ENCODE data around the gene TMEM33.
"Not testable (repeated sequence)": the region's sequence is repeated elsewhere in the genome, so short reads cannot be mapped to it uniquely, and the experiment has no call there.

Gene TMEM33

GRCh38 chr4:41912546-41912945, 22.7 kb upstream of the TMEM33 start:
- Histone ChIP-seq H3K27me3 (replicated peaks; ENCODE audit: control insufficient read depth, insufficient read depth, low read length, poor library complexity, severe bottlenecking) (no peaks in the 10 kb centered on the region), H3K9me3 (ENCODE audit: control insufficient read depth, low read length) (no peaks in the 10 kb centered on the region), H3K4me1 (ENCODE audit: control insufficient read depth, insufficient read depth, low read length, poor library complexity, severe bottlenecking) (no peaks in the 10 kb centered on the region), H3K36me3 (ENCODE audit: control insufficient read depth, insufficient read depth, low read length) (no peaks in the 10 kb centered on the region), H3K27ac (ENCODE audit: insufficient read depth, low read length, poor library complexity, severe bottlenecking) (no peak overlapping the region), H3K4me3 (ENCODE audit: insufficient read depth, low read depth, low read length, poor library complexity, severe bottlenecking) (no peak overlapping the region)
- no peak for DNase-seq

DNA sequence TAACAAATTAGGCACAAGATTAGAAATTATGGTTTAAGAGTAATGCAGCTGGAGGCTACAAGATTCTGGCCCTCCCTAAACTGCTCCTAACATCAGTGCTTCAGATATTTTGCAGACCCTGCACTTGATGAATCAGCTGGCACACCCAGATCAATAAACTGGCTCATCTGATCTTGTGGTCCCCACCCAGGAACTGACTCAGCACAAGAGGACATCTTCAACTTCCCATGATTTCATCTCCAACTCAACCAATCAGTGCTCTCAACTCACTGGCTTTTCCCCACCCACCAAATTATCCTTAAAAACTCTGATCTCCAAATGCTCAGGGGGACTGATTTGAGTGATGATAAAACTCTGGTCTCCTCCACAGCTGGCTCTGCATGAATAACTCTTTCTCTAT, 21.7 kb upstream of the TMEM33 start:
- H3K27me3 ChIP-seq (replicated peaks; ENCODE audit: control insufficient read depth, insufficient read depth, low read length, poor library complexity, severe bottlenecking) = no peaks in the 10 kb centered on the region
- no peaks in the 10 kb centered on the region for H3K9me3 ChIP-seq (ENCODE audit: control insufficient read depth, low read length)
- H3K4me3 ChIP-seq (ENCODE audit: insufficient read depth, low read depth, low read length, poor library complexity, severe bottlenecking) = no peak overlapping the region
- no peaks in the 10 kb centered on the region for H3K4me1 ChIP-seq (ENCODE audit: control insufficient read depth, insufficient read depth, low read length, poor library complexity, severe bottlenecking)
- H3K36me3 ChIP-seq (ENCODE audit: control insufficient read depth, insufficient read depth, low read length) = no peaks in the 10 kb centered on the region
- DNase-seq = no peak
- no peak overlapping the region for H3K27ac ChIP-seq (ENCODE audit: insufficient read depth, low read length, poor library complexity, severe bottlenecking)

DNA sequence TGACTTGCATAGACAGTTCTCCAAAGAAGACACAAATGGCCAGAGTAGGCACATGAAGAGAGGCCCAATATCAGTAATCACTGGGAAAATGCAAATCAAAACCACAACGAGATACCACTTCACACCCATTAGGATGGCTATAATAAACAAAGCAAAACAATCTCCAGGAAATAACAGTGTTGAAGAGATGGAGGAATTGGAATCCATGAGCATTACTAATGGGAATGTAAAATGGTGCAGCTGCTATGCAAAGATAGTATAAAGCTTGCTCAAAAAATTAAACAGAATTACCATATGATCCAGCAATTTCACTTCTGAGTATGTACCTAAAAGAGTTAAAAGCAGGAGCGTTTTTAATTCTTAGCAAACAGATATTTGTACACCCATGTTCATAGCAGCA, 17.0 kb upstream of the TMEM33 start:
- DNase-seq = no peak
- H3K4me1 ChIP-seq (ENCODE audit: control insufficient read depth, insufficient read depth, low read length, poor library complexity, severe bottlenecking) = no peaks in the 10 kb centered on the region
- no peaks in the 10 kb centered on the region for H3K36me3 ChIP-seq (ENCODE audit: control insufficient read depth, insufficient read depth, low read length)
- no peak overlapping the region for H3K27ac ChIP-seq (ENCODE audit: insufficient read depth, low read length, poor library complexity, severe bottlenecking)
- no peaks in the 10 kb centered on the region for H3K9me3 ChIP-seq (ENCODE audit: control insufficient read depth, low read length)
- no peak overlapping the region for H3K4me3 ChIP-seq (ENCODE audit: insufficient read depth, low read depth, low read length, poor library complexity, severe bottlenecking)
- no peaks in the 10 kb centered on the region for H3K27me3 ChIP-seq (replicated peaks; ENCODE audit: control insufficient read depth, insufficient read depth, low read length, poor library complexity, severe bottlenecking)

GRCh38 chr4:41920416-41920815, 14.8 kb upstream of the TMEM33 start:
- H3K27ac ChIP-seq (ENCODE audit: insufficient read depth, low read length, poor library complexity, severe bottlenecking); H3K4me3 ChIP-seq (ENCODE audit: insufficient read depth, low read depth, low read length, poor library complexity, severe bottlenecking); H3K4me1 ChIP-seq (ENCODE audit: control insufficient read depth, insufficient read depth, low read length, poor library complexity, severe bottlenecking); DNase-seq; H3K36me3 ChIP-seq (ENCODE audit: control insufficient read depth, insufficient read depth, low read length); H3K9me3 ChIP-seq (ENCODE audit: control insufficient read depth, low read length); H3K27me3 ChIP-seq (replicated peaks; ENCODE audit: control insufficient read depth, insufficient read depth, low read length, poor library complexity, severe bottlenecking): not testable (repeated sequence)

DNA sequence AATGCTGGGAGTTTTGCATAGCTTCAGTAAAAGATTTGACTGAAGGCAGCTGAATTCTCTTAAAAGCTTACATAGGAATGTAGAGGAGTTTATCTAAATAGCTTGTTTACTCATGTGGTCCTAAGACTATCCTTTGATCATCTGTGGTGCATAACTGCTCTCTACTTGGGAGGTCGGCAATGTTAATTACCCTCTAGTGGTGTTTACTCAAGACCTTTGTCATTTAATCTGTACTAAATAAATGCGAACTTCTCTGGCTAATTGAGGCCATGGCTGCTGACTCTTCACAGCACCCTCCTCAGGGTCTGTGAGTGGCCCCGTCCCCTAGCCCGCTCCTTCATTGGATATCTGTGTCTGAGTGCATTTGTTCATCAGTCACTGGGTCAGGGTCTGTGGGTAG, 13.8 kb upstream of the TMEM33 start:
- Histone ChIP-seq H3K27me3 (replicated peaks; ENCODE audit: control insufficient read depth, insufficient read depth, low read length, poor library complexity, severe bottlenecking) (no peaks in the 10 kb centered on the region), H3K27ac (ENCODE audit: insufficient read depth, low read length, poor library complexity, severe bottlenecking) (no peak overlapping the region), H3K36me3 (ENCODE audit: control insufficient read depth, insufficient read depth, low read length) (no peaks in the 10 kb centered on the region), H3K4me3 (ENCODE audit: insufficient read depth, low read depth, low read length, poor library complexity, severe bottlenecking) (no peak overlapping the region), H3K9me3 (ENCODE audit: control insufficient read depth, low read length) (no peaks in the 10 kb centered on the region), H3K4me1 (ENCODE audit: control insufficient read depth, insufficient read depth, low read length, poor library complexity, severe bottlenecking) (no peaks in the 10 kb centered on the region)
- no peak for DNase-seq

- DNase-seq = no peak
- H3K27ac ChIP-seq (ENCODE audit: insufficient read depth, low read length, poor library complexity, severe bottlenecking) = no peak overlapping the region
- H3K4me1 ChIP-seq (ENCODE audit: control insufficient read depth, insufficient read depth, low read length, poor library complexity, severe bottlenecking) = no peaks in the 10 kb centered on the region
- no peaks in the 10 kb centered on the region for H3K36me3 ChIP-seq (ENCODE audit: control insufficient read depth, insufficient read depth, low read length)
- no peak overlapping the region for H3K4me3 ChIP-seq (ENCODE audit: insufficient read depth, low read depth, low read length, poor library complexity, severe bottlenecking)
- H3K27me3 ChIP-seq (replicated peaks; ENCODE audit: control insufficient read depth, insufficient read depth, low read length, poor library complexity, severe bottlenecking) = no peaks in the 10 kb centered on the region
- no peaks in the 10 kb centered on the region for H3K9me3 ChIP-seq (ENCODE audit: control insufficient read depth, low read length)
Observed at GRCh38 chr4:41927796-41928499, 7.3 kb upstream of the TMEM33 start.

DNA sequence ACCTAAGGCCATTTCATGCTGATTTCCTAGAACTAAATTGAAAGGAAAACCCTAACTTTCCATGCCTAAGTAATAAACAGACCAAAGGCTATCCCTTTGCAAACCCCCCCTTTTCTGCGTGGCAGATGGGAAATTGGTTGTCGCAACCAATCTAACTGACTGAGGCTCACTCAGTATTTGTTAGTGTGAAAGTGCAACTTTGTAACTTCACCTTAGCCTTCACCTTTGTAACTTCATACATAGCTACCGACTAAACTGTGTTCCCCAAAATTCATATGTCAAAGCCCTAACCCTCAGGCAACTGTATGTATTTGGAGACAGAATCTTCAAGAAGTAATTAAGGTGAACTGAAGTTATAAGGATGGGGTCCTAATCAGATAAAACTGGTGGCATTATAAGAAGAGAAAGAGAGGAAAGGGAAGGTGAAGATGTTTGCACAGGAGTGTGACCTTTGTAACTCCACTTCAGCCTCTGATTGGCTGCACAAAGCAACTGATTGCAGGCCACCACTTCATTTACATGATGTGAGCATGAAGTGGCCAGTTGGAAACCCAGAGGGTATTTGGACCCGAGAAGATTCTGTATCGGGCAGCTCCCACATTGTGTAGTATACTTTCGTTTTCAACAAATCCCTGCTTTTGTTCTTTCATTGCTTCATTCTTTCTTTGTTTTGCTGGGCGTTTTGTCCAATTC, 4.9 kb upstream of the TMEM33 start:
- Histone ChIP-seq H3K4me1 (ENCODE audit: control insufficient read depth, insufficient read depth, low read length, poor library complexity, severe bottlenecking) (peaks cover 3% of the 10 kb centered on the region), H3K9me3 (ENCODE audit: control insufficient read depth, low read length) (no peaks in the 10 kb centered on the region), H3K36me3 (ENCODE audit: control insufficient read depth, insufficient read depth, low read length) (no peaks in the 10 kb centered on the region), H3K4me3 (ENCODE audit: insufficient read depth, low read depth, low read length, poor library complexity, severe bottlenecking) (no peak overlapping the region), H3K27me3 (replicated peaks; ENCODE audit: control insufficient read depth, insufficient read depth, low read length, poor library complexity, severe bottlenecking) (no peaks in the 10 kb centered on the region), H3K27ac (ENCODE audit: insufficient read depth, low read length, poor library complexity, severe bottlenecking) (no peak overlapping the region)
- DNase-seq = no peak

DNA sequence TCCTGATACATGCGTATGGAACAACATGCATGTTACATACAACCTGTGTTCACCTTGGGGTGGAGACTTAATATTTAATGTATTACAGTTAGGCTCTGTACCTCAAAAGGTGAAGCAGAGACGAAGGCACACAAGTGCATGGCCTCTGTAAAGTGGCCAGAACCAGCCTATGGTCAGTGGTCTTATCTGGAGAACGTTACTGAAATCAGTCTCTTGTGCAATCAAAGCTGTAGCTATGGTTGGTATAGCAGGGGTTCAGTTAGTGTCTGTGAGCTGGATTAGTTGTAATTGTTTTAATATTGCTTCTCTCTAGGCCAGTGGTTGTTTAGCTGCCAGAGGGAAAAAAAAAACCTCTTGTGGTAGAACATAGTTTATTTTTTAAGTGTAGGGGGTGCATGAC, 2.2 kb upstream of the TMEM33 start:
- H3K4me1 ChIP-seq (ENCODE audit: control insufficient read depth, insufficient read depth, low read length, poor library complexity, severe bottlenecking) = peaks cover 11% of the 10 kb centered on the region
- no peak for DNase-seq
- H3K4me3 ChIP-seq (ENCODE audit: insufficient read depth, low read depth, low read length, poor library complexity, severe bottlenecking) = no peak overlapping the region
- no peak overlapping the region for H3K27ac ChIP-seq (ENCODE audit: insufficient read depth, low read length, poor library complexity, severe bottlenecking)
- no peaks in the 10 kb centered on the region for H3K27me3 ChIP-seq (replicated peaks; ENCODE audit: control insufficient read depth, insufficient read depth, low read length, poor library complexity, severe bottlenecking)
- no peaks in the 10 kb centered on the region for H3K36me3 ChIP-seq (ENCODE audit: control insufficient read depth, insufficient read depth, low read length)
- H3K9me3 ChIP-seq (ENCODE audit: control insufficient read depth, low read length) = no peaks in the 10 kb centered on the region

DNA sequence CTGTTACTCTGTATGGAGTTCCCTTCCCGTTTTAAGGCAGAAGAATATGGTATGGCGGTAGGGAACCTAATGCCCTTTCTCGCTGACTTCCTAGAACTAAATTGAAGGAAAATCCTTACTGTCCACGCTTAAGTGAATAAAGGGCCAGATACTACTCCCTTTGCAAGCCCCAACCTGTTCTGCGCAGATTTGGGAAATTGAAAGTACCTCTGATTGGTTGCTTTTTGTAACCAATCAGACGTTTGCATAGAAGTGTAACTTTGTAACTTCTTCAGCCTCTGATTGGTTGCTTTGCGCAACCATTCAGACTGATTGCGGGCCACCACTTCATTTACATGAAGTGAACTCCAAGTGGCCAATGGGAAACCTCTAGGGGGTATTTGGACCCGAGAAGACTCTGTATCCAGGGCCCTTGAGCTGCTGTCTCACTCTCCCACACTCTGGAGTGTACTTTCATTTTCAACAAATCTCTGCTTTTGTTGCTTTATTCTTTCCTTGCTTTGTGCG, 1.2 kb upstream of the TMEM33 start:
- peaks cover 11% of the 10 kb centered on the region for H3K4me1 ChIP-seq (ENCODE audit: control insufficient read depth, insufficient read depth, low read length, poor library complexity, severe bottlenecking)
- H3K36me3 ChIP-seq (ENCODE audit: control insufficient read depth, insufficient read depth, low read length) = no peaks in the 10 kb centered on the region
- H3K27me3 ChIP-seq (replicated peaks; ENCODE audit: control insufficient read depth, insufficient read depth, low read length, poor library complexity, severe bottlenecking) = no peaks in the 10 kb centered on the region
- no peak for DNase-seq
- H3K27ac ChIP-seq (ENCODE audit: insufficient read depth, low read length, poor library complexity, severe bottlenecking) = no peak overlapping the region
- H3K4me3 ChIP-seq (ENCODE audit: insufficient read depth, low read depth, low read length, poor library complexity, severe bottlenecking) = no peak overlapping the region
- no peaks in the 10 kb centered on the region for H3K9me3 ChIP-seq (ENCODE audit: control insufficient read depth, low read length)

- peaks cover 11% of the 10 kb centered on the region for H3K4me1 ChIP-seq (ENCODE audit: control insufficient read depth, insufficient read depth, low read length, poor library complexity, severe bottlenecking)
- H3K4me3 ChIP-seq (ENCODE audit: insufficient read depth, low read depth, low read length, poor library complexity, severe bottlenecking) = peak overlapping the region; percentile 97
- H3K27me3 ChIP-seq (replicated peaks; ENCODE audit: control insufficient read depth, insufficient read depth, low read length, poor library complexity, severe bottlenecking) = no peaks in the 10 kb centered on the region
- no peaks in the 10 kb centered on the region for H3K9me3 ChIP-seq (ENCODE audit: control insufficient read depth, low read length)
- peaks cover under 1% of the 10 kb centered on the region for H3K36me3 ChIP-seq (ENCODE audit: control insufficient read depth, insufficient read depth, low read length)
- no peak for DNase-seq
- H3K27ac ChIP-seq (ENCODE audit: insufficient read depth, low read length, poor library complexity, severe bottlenecking) = no peak overlapping the region
Observed at GRCh38 chr4:41934514-41934900, 722 bp upstream of the TMEM33 start.
